ENCODE results near the gene NCOA5. TPM values are rescaled to one million over a fixed set of nuclear protein-coding genes. Genes with fewer than 3 reads are reported as not detected.
"Not testable (repeated sequence)": the region's sequence is repeated elsewhere in the genome, so short reads cannot be mapped to it uniquely, and the experiment has no call there.

NCOA5 gene
- total RNA-seq, 3 donors from 2014 or later (not counting 1 experiment from before 2014, with no cell fraction given), result 8.8 to 18.4 (median 18.0) TPM

- no peak overlapping the region for H3K4me3 Mint-ChIP-seq
- Histone ChIP-seq H3K9me3 (ENCODE audit: control insufficient read depth, insufficient read depth, low read length) (no peaks in the 10 kb centered on the region), H3K36me3 (ENCODE audit: control insufficient read depth, insufficient read depth, low read length) (no peaks in the 10 kb centered on the region), H3K27me3 (ENCODE audit: control insufficient read depth, insufficient read depth, low read length) (peaks cover 11% of the 10 kb centered on the region), H3K27ac (ENCODE audit: low read length) (no peak overlapping the region), H3K4me3 (ENCODE audit: low read length) (no peak overlapping the region), H3K4me1 (ENCODE audit: control insufficient read depth, insufficient read depth, low read length) (no peaks in the 10 kb centered on the region)
- no peak for DNase-seq
- peak in 1 of 3 donors; percentile 52 for ATAC-seq
- no peaks in the 10 kb centered on the region for H3K9me3 Mint-ChIP-seq
- H3K27ac Mint-ChIP-seq, result no peak overlapping the region
- no peaks in the 10 kb centered on the region for H3K4me1 Mint-ChIP-seq
- intact Hi-C loops (cut with micrococcal nuclease), result no loop called here
- TF ChIP-seq, protein P1, sequence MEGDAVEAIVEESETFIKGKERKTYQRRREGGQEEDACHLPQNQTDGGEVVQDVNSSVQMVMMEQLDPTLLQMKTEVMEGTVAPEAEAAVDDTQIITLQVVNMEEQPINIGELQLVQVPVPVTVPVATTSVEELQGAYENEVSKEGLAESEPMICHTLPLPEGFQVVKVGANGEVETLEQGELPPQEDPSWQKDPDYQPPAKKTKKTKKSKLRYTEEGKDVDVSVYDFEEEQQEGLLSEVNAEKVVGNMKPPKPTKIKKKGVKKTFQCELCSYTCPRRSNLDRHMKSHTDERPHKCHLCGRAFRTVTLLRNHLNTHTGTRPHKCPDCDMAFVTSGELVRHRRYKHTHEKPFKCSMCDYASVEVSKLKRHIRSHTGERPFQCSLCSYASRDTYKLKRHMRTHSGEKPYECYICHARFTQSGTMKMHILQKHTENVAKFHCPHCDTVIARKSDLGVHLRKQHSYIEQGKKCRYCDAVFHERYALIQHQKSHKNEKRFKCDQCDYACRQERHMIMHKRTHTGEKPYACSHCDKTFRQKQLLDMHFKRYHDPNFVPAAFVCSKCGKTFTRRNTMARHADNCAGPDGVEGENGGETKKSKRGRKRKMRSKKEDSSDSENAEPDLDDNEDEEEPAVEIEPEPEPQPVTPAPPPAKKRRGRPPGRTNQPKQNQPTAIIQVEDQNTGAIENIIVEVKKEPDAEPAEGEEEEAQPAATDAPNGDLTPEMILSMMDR (IDR thresholded peaks at IDR 0.05), result no peak
- H3K27me3 Mint-ChIP-seq (ENCODE audit: low read depth in 2 of 2), result peaks cover 38% of the 10 kb centered on the region in 2 donors
- H3K36me3 Mint-ChIP-seq, result no peaks in the 10 kb centered on the region
- 31% methylated on average over 48 of the region's 48 CpGs for WGBS (ENCODE audit: insufficient coverage)
These were observed 9.9 kb upstream of the NCOA5 start for GRCh38 chr20:46099491-46100287.

GRCh38 chr20:46093531-46093930, 3.8 kb upstream of the NCOA5 start:
- Histone ChIP-seq H3K27me3 (ENCODE audit: control insufficient read depth, insufficient read depth, low read length) (peaks cover 7% of the 10 kb centered on the region), H3K4me1 (ENCODE audit: control insufficient read depth, insufficient read depth, low read length) (peaks cover 5% of the 10 kb centered on the region), H3K9me3 (ENCODE audit: control insufficient read depth, insufficient read depth, low read length) (no peaks in the 10 kb centered on the region), H3K36me3 (ENCODE audit: control insufficient read depth, insufficient read depth, low read length) (no peaks in the 10 kb centered on the region), H3K4me3 (ENCODE audit: low read length) (no peak overlapping the region), H3K27ac (ENCODE audit: low read length) (no peak overlapping the region)
- intact Hi-C loops (cut with micrococcal nuclease), result no loop called here
- 71% methylated on average over 2 of the region's 2 CpGs for WGBS (ENCODE audit: insufficient coverage)
- H3K4me3 Mint-ChIP-seq, result no peak overlapping the region
- TF ChIP-seq, protein P1 (IDR thresholded peaks at IDR 0.05), result no peak
- no peaks in the 10 kb centered on the region for H3K36me3 Mint-ChIP-seq
- H3K9me3 Mint-ChIP-seq, result no peaks in the 10 kb centered on the region
- H3K27ac Mint-ChIP-seq, result no peak overlapping the region
- peaks cover 0 to 9% of the 10 kb centered on the region in 2 donors for H3K27me3 Mint-ChIP-seq (ENCODE audit: low read depth in 2 of 2)
- H3K4me1 Mint-ChIP-seq, result peaks cover 11 to 13% of the 10 kb centered on the region in 2 donors
- no peak for DNase-seq
- ATAC-seq, result no peak

- WGBS (ENCODE audit: insufficient coverage), result 95% methylated on average over 52 of the region's 52 CpGs
- H3K9me3 Mint-ChIP-seq; H3K36me3 ChIP-seq (ENCODE audit: control insufficient read depth, insufficient read depth, low read length); H3K27ac ChIP-seq (ENCODE audit: low read length); H3K27me3 Mint-ChIP-seq (ENCODE audit: low read depth in 2 of 2); DNase-seq; H3K4me3 Mint-ChIP-seq; H3K27ac Mint-ChIP-seq; H3K9me3 ChIP-seq (ENCODE audit: control insufficient read depth, insufficient read depth, low read length); H3K36me3 Mint-ChIP-seq; H3K27me3 ChIP-seq (ENCODE audit: control insufficient read depth, insufficient read depth, low read length); H3K4me1 ChIP-seq (ENCODE audit: control insufficient read depth, insufficient read depth, low read length); intact Hi-C loops (cut with micrococcal nuclease); H3K4me3 ChIP-seq (ENCODE audit: low read length); ATAC-seq: not testable (repeated sequence)
- H3K4me1 Mint-ChIP-seq, result peaks cover 27 to 29% of the 10 kb centered on the region in 2 donors
These were observed 2.1 kb upstream of the NCOA5 start for GRCh38 chr20:46091622-46092535.

- Mint-ChIP-seq H3K27me3 (ENCODE audit: low read depth in 2 of 2) (no peaks in the 10 kb centered on the region), H3K9me3 (no peaks in the 10 kb centered on the region), H3K36me3 (no peaks in the 10 kb centered on the region), H3K27ac (peak overlapping the region; percentile 93 to 94), H3K4me3 (peak overlapping the region; percentile 90), H3K4me1 (peaks cover 54 to 55% of the 10 kb centered on the region in 2 donors)
- H3K4me1 ChIP-seq (ENCODE audit: control insufficient read depth, insufficient read depth, low read length), result peaks cover 8% of the 10 kb centered on the region
- peak overlapping the region; percentile 71 for H3K27ac ChIP-seq (ENCODE audit: low read length)
- H3K9me3 ChIP-seq (ENCODE audit: control insufficient read depth, insufficient read depth, low read length), result no peaks in the 10 kb centered on the region
- WGBS (ENCODE audit: insufficient coverage), result under 1% methylated on average over 31 of the region's 31 CpGs
- H3K4me3 ChIP-seq (ENCODE audit: low read length), result peak overlapping the region; percentile 66
- TF ChIP-seq, protein P1 (IDR thresholded peaks at IDR 0.05), result no peak
- no peaks in the 10 kb centered on the region for H3K27me3 ChIP-seq (ENCODE audit: control insufficient read depth, insufficient read depth, low read length)
- ATAC-seq (peak; percentile 27 to 47 (median 39)), DNase-seq (no peak)
- H3K36me3 ChIP-seq (ENCODE audit: control insufficient read depth, insufficient read depth, low read length), result no peaks in the 10 kb centered on the region
- intact Hi-C loops (cut with micrococcal nuclease), result loop anchor here (5.0 kb wide), 2 partner anchors 67 to 313 kb away; no protein-coding TSS in a partner anchor
These were observed 670 bp downstream of the NCOA5 start for GRCh38 chr20:46089167-46089416.
